GM21390 (cell line): Measurements from ENCODE around the gene ZBTB20.

Experiments
- ATAC-seq: cut with Tn5 transposase; IDR thresholded peaks from one replicate; pipeline ENCODE4 v1.9.1; 2021; ENCODE audit not compliant: unreplicated experiment

ZBTB20 gene

DNA sequence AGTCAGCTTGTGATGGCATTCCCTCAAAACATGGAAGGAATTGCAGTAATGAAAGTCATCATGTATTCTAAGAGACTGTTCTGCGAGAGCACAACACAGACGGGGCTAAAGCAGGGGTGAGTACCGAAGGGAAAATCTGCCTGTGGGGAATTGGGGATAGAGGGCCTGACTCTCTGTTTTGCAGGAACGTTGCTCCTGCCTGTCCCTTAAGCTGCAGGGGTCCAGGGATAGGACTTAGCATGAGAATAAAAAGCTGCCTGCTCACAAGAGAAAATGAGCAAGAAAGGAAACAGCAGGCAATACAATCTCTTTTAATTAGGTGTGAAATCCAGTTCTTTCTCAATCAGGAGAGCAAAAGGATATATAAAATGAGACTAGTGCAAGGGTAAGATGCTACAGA is 791.0 kb downstream of the ZBTB20 start:
- no peak for ATAC-seq

DNA sequence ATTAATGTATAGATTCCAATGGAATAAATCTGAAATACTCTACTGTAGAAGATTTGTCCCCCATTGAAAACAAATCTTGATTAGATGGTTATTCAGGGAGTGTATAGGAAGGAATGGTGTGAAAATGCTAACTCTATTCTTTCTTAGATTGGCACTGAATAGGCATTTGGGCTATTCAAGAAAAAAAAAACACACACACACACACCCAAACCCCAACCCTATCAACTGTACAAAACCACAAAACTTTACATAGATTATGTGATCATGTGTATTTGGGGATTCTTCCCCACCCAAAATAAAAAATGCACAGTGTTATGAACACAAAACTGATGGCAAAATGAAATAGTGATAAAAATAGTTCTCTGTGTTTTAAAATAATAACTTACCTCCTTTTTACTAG is 791.4 kb downstream of the ZBTB20 start:
- no peak for ATAC-seq

DNA sequence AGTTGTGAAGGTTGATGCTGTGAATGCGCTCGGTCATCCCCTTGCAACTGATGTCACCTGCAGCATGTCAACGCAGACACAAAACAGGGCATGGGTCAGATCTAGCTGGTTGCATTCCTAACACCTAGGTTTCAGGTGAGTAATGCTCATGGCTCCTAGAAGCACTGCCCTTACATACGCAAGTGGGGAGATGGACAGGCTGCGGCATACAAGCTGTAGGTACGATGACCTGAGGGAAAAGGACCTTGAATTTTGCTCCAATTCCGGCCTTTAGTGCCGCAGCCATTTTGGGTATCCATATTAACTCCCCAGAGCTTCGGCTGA is 795.3 kb downstream of the ZBTB20 start:
- no peak for ATAC-seq

DNA sequence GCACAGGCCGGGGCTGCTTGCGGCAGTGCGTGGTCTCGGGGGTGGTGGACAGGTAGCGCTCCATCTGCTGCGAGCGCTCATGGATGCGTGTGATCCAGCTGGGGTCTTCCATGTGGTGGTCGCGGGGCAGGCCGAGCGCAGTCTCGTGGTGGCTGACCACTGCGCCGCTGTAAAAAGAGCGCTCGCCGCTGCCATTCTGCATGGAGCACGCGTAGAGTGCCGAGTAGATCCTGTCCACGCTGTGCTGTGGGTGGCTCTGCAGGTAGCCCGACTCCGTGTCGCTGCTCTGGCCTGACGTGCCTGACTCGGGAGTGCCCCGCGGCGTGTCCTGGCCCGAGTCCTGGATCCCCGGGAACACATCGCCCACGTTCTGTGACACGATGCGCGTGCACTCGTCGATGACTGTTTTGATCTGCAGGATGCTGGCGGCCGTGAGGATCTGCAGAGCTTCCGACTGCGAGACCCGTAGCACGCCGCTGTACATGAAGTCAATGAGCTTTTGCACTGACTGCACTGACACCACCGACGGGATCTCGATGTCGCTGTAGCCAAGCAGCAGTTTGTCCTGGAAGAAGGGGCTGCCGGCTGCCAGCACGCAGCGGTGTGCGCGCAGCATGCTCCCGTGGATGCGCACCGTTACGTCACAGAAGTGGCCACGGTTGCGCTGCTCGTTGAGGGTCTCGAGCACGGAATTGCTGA is 795.8 kb downstream of the ZBTB20 start:
- ATAC-seq: no peak

DNA sequence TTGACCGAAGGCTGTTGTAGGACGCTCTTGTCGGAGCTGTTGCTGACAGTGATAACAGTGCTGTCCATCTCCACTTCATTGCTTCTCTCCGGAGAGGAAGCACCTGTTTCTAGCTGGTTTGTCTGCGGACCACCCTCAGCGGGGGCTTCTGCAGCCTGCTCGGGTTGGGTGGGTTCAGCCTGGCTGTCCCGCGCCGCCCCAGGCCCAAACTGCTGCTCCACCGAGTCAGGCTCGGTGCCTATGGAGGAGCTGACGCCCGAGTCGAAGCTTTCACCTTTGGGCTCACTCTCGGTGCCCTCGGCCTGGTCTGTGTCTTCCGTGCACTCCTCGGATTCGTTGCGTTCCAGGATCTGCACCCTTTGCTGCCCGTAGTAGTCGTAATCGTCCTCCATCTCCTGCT is 796.4 kb downstream of the ZBTB20 start:
- ATAC-seq: no peak

DNA sequence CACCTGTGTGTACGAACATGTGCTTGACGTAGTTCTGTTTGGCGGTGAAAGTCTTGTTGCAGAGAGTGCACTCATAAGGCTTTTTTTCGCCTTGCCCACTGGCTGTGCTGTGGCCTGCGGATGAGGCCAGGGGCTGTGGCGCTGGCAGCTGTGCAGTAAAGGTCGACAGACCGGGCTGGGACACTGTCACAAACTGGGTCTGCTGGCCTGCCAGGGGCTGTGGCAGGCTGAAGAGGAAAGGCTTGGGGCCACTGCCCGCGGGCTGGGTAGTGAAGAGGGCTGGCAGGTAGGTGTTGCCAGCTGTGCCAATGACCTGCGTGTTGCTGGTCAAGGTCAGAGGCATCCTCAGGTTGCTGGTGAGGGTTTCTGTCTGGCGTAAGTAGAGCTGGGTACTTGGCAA is 796.8 kb downstream of the ZBTB20 start:
- ATAC-seq: no peak

DNA sequence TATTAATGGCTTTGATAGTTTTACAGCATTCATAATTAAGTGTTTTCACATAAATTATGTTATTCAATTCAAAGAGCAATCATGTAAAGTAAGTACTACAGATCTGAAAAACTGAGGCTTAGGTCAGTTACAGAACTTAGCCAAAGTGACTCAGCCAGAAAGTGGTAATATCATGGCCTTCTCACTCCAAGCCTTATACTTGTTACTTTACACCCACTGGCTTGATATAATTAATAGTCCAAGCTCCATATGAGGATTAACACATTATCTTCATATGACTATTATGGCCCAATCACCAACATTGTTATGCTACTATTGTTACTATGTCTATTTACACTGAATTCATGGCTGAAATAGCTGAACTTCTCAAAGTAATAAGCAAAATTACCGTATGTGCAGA is 802.6 kb downstream of the ZBTB20 start:
- no peak for ATAC-seq

DNA sequence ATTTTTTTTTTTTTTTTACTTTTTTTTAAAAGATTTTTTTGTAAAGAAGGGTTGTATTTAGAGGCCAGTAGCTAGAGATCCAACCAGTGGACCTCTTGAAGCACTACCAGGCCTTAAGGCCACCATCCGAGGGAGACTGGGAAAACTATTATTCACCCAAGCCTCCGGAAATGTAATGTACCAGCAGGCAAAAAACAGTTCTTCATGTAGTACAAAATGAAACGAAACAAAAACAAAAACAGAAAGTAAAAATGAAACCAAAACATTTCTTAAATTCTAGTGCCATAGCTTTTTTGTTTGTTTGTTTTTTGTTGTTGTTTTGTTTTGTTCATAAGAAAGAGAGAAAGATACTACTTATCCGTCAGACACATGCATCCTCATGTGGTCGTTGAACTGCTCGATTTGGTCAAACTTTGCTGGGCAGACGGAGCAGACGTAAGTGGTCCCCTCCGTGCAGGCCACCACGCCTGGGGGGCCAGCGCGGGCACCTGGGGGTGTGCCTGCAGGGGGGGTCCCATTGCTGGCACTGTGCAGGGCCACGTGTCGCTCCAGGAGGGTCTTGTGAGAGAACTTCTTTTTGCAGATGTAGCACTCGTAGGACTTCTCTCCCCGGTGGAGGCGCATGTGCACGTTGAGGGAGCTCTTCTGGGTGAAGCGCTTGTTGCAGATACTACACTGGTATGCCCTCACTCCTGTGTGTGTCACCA is 808.3 kb downstream of the ZBTB20 start:
- no peak for ATAC-seq

DNA sequence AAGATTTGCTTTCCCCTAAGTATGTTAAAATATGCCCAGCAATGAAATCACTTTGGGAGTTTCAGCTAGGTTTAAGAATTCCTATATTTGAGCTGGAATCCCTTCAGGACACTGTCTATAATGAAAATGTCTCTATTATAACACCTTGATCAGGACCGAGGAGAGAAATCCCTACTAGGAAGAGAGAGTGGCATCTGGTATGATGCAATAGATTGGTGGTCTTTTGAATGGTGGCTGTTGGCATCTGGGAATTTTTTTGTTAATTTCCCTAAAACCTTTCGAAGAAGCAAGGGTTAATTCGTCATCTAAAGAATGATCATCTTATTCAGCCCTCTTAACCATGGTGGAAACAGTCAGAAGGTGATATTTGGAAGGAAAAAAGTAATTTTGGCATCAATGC is 810.2 kb downstream of the ZBTB20 start:
- no peak for ATAC-seq

DNA sequence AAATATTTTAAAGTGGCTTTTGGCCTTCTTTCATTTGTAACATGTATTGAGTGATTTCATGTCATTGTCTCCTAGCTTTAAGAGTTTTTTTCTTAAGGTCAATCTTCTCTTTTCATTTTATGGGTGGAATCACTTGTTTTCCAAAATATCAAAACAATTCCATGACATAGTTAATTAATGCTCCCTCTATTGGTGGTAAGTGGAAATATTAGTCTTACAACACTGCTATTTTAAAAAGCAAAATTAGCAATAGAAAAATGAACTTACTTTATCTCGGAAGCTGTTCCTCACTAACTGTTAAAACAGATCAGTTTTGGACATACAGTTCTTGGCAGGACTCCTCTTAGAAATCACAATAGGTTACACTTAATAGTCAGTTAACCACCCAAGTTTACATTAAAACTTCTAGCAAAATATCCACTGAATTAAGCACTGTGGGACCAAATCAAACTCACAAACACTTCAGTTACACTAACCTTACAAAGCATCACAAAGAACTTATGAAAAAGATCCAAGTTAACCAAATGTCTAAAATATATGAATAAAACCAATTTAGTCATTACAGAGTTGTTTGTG is 810.9 kb downstream of the ZBTB20 start:
- ATAC-seq: no peak

DNA sequence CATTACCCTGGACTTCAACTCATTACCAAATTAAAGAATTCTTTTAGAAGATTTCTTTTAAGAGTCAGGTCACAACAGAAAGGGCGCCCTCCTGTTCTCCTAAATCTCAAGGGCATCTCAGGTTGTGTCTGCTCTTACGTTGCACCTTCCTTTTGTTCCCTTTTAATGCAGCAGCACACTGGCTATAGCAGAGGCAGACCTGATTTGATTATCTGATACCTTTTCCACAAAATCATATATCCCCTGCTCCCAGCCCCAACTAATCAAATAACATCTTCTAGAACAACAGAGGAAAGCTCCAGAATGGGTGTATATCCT is 813.2 kb downstream of the ZBTB20 start:
- ATAC-seq: no peak

DNA sequence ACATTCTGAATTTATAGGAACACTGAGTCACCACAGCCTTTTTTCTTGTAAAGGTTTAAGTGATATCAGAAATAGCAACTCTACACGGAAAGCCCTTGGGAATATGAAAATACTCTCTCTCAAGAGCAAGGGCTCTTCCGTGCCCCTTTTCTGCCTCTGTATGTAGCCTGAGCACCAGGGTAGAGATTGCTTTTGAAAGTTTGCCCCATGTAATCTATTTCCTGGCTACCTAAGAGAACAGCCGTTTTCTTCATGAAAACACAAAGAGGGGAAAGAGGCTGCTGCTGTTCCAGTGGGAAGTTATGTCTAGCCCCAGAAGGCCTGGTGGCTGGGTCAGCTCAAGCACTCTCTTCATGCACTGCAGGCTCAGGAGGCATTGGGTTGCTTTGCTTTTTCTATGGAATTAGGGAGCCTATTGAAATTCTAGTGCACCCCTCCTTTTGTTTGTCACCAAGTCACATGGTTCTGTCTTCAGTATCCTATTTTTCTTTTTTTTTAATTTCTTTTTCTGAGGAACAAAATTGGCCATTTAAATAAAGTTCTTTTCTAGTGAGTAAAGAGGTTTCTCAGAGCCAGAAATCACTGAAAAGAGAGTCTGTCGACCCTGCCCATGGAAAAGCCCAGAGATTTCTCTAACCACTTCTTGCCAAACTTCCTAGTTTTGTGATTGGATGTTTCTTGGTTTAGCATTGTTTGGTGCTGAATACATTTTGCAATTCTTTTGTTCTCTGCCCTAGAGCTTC is 813.7 kb downstream of the ZBTB20 start:
- ATAC-seq: no peak

DNA sequence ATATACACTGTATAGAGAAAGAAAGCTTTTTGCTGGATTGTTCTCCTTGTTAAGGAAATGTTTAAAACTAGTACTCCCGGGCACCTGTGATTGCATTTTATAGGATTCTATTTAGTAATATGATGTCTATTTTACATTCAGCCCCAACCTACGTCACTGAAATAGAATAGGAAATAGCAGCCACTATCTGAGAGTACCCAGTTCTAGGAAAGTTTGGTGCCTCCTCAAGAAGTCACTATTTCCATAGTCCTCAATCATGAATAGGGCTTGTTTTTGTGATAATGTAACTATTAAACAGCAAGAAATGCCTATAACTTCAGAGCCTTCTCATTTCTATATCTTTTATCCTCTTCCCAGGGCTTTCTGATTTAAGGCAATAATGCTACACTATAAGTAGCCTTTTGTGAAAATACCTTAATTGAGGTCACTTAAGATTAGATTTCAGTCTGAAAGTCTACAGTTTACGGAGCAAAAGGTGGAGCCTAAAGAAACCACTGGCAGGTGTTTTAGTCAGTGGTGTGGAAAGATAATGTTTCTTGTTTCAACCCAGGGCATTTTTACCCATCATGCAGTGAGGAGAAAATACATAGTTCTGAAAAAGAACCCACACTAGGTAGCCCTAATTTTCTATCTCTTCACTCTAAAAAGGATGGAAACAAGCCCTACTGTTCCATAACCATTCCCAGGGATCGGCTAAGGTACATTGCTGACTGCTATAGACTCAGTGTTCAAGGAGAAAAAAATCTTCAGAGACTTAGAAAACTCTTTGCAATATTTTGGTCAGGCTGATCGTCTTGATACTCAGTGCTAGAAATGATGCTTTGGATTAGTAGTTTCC is 814.5 kb downstream of the ZBTB20 start:
- no peak for ATAC-seq

DNA sequence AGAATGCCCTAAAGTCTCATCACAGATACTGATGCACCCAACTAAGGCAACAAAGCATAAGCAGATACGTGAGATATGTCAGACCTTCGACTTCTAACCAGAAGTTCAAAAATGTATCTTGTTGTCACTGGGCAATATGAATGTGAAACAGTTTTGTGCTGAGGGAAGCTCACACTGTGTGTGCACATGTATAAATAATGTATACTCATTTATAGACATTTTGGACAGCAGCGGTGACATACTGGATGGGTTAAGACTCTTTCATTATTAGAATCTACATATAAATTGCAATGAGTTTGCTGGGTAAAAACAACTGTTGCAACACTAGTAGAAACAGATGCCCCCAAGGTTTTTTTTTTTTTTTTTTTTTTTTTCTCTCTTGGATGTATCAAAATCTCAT is 815.4 kb downstream of the ZBTB20 start:
- no peak for ATAC-seq

DNA sequence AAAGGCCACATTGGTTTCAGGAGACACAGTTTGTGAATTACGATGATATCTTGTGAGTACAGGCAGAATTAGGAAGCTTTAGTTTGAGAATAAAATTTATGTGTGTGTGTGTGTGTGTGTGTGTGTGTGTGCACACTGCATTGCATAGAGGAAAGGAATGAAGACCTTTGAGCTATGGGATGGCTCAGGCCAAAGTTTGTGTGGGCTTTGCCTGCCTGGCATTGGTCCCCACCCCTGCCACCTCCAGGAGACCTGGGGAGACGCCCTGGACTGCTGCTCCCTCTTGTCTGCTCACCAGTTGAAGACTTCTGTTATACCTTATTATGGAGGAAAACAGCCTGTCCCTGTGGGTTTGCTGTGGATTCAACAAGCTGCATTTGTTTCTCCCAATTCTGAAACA is 816.1 kb downstream of the ZBTB20 start:
- ATAC-seq: no peak

DNA sequence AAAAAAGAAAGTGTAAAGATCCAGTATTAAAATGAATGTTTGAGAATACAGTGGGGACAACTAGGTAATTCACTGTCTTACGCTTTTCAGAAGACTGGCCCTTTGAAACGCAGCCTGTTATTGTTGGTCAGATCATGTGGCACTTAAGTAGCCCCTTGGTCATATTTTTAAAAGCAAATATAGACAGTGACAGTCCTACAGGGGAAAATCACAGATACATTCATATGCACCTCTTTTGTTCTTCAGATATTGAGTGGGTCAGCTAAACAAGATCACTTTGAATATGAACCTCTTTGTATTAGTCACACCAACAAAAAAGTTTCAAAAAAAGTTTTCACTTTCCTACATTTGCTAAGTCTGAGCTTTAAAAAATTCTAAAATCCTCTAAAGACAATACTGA is 817.3 kb downstream of the ZBTB20 start:
- no peak for ATAC-seq

DNA sequence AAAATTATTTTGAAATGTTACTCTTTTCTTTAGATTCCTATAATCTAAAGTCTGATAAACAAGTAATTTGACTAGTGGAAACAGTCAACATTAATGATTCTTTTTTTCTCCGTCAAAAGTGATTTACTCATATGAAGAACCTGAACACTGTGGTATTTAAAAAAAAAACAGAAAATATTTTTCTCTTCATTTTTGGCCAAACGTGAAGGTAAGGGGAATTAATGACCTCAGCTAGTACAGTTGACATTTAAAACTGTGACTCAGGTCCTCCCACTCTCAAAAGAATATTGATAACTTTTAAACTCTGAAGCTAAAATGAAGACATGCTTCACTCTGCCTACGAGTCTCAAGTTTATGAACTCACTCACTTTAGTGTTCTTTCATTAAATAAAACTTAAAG is 818.7 kb downstream of the ZBTB20 start:
- ATAC-seq: no peak

DNA sequence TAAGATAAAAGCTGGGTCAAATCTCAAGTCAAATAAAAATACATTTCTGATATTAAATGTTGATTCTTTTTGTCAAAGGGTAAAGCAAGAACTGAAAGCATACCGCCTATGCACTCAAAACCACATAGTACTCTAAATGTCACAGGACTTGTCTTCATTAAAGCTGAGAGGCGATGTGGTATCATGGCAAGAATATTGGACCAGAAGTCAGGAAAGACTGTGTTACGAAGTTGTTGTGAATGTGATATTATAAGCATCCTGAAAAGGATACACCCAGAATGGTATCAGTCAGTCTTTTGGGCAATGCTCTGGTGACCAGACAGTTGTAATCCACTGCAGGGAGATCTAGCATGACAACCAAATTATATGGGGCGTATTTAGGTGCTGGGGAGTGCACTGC is 819.4 kb downstream of the ZBTB20 start:
- no peak for ATAC-seq

DNA sequence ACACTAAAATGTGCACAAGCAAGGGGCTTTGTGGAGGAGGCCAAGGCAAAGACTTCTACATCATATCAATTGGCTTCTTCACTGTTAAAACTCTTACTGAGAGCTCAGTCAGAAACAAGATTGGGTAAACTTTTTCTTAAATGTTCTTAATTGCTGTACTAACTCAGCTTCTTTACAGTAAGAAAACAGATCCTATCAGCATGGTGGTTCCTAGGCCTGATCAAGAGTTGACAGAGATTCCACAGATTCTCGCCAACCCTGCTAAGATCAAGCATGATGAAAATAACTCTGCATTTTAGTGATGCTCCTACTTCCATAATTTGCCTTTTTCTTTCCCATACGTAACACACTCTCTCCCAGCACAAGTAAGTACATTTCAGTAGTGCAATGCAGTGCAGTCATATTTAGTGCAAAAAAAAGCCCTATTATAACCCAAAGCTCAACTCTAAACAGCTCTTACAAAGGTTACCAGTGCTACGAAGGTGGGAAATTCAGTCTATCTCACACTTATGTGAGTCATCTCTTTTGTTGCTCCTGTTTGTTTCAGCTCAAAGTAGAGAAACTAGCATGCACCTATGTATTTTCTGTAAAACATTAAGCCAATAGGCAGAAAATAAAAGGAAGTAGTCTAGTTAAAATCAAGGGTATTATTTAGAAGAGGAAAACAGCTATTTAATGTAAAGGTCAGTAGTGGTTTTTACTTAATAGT is 823.4 kb downstream of the ZBTB20 start:
- ATAC-seq: no peak

DNA sequence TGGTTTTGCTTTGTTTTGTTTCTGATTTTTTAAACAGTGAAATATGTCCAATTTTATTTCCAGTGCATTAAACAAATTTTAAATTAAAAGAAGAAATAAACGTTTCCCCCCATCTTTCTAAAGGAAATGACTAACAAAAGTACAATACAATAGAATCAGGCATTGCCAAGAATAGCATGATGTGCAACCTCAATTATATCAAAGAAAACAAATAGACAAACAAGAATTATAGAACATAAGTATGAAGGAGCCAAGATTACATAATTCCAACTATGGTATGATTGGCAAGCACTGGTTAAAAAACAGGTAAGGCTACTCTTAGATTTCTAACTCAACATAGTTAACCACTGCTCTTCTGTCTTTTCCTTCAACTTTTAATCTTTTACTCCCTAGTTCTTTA is 826.8 kb downstream of the ZBTB20 start:
- ATAC-seq: no peak

DNA sequence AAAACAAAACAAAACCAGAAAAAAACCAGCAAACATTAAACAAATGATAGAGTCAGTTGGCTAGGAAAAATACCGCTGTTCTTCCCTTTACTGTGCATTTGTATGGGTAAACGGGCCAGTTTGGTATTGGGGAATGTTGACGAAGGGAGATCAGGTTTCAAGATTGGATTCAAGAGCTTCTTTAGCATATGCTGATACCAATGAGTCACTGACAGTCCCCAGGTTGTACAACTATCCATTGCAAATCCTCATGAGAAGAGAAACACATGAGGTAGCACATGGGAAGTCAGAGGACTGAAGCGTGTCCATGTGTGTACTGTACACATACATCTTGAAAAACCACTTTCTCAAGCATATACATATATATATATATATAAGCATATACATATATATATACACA is 827.6 kb downstream of the ZBTB20 start:
- no peak for ATAC-seq
